Measurements from ENCODE around the gene MAP2K3.

MAP2K3 gene

GRCh38 chr17:21354796-21355385 lies 70.4 kb downstream of the MAP2K3 start:
- no peak for FAIRE-seq

DNA sequence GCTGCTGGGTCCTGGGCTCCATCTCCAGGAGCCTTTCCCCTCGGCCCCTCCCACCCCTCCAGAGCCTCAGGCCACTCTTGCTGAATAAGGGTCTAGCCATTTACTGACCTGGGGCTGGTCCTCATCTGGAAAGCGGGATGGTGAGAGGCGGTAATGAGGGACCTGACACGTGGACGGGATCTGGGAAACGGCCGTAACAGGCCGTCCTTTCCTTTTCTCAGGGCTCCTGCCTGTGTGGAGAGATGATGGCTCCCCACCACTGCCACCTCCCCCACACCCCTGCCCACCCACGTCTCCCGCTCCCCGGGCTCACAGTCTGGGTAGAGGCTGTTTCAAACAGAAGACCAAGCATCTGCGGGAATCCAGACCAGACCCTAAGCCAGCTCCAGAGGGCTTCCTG lies 71.1 kb downstream of the MAP2K3 start:
- FAIRE-seq = no peak

- FAIRE-seq = no peak
These were observed 72.1 kb downstream of the MAP2K3 start for GRCh38 chr17:21356537-21357127.

DNA sequence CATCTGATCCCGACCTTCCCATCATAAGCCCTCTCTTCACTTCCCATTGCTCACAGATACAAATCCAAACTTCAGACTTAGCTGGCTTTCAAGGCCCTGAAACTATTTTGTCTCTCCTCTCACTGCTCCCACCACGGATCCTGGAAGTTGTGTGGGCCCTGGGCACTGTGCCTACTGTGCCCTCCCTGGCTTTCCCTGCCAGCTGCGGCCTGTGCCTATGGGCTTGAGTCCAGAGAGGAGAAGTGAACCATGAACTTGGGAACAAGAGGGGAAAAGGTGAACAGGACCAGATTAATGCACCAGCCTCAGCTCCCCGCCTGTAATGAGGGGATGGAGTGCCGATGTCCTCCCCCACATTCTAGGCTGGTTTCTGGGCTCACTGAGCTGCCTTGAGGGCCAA lies 72.8 kb downstream of the MAP2K3 start:
- no peak for FAIRE-seq

GRCh38 chr17:21357696-21358656 lies 73.5 kb downstream of the MAP2K3 start:
- no peak for FAIRE-seq

- FAIRE-seq = no peak
These were observed 74.4 kb downstream of the MAP2K3 start for GRCh38 chr17:21358682-21359482.

GRCh38 chr17:21359483-21359840 lies 75.0 kb downstream of the MAP2K3 start:
- FAIRE-seq = no peak

- no peak for FAIRE-seq
These were observed 75.5 kb downstream of the MAP2K3 start for GRCh38 chr17:21360048-21360447.

- FAIRE-seq = no peak
These were observed 76.7 kb downstream of the MAP2K3 start for GRCh38 chr17:21361020-21361809.

DNA sequence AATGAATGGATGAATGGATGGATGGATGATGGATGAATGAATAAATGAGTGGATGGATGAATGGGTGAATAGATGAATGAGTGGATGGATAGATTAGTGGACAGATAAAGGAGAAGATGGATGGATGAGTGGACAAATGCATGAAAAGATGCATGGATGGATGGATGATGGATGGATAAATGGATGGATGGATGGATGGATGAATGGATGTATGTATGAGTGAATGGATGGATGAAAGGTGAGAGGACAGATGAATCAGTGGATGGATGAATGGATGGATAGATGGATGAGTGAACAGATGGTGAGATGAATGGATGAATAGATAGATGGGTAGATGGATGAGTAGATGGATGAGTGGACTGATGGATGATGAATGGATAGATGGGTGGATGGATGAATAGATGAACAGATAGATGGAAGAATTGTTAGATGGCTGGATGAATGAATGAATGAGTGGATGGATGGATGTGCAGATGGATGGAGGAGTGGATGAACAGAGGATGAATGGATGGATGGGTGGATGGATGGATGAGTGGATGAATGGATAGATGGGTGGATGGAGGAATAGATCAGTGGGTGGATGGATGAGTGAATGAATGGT lies 77.9 kb downstream of the MAP2K3 start:
- no peak for FAIRE-seq

DNA sequence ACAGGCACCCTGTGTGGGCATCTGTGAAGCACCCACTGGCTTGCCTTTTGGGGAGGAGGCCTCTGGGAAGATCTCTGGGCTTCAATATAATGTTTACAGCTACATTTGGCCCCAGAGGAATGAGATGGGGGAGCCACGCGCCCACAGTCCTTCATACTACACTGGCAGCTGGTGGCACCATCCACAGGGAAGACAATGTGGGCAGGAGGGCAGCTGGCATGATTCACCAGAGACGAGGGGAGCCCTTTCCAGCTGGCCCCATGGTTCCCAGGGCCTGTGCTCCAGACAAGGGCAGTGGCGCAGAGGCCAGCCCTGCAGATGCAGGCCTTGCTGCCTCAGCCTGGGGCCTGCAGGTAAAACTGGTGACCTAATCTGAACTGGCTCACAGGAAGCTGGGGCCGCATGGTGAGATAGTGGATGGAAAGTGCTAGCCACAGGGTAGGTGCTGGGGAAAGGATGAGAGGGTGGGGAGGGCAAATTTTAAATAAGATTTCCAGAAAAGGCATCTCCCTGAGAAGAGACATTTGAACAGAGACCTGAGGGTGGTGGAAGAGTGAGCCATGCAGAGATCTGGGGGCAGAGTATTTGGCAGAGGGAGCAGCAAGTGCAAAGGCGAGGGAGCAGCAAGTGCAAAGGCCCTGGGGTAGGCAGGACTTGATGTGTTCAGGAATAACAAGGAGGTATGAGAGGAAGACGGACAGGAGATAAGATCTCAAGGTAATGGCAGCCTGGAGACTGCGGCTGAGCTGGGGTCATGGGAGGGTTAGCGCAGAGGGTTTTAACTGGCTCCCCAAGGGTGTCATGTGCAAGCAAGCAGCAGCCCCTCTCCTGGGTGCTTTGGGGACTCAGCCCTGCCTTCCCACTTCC lies 79.5 kb downstream of the MAP2K3 start:
- FAIRE-seq = no peak
